GM19351 (cell line): ENCODE measurements around the gene SGPL1.

ENCODE experiments used
- ATAC-seq: cut with Tn5 transposase; IDR thresholded peaks from one replicate; pipeline ENCODE4 v1.9.1; 2021; ENCODE audit warnings: mild to moderate bottlenecking, moderate library complexity; ENCODE audit not compliant: unreplicated experiment

Gene SGPL1

GRCh38 chr10:70902661-70903261, 87.0 kb downstream of the SGPL1 start:
- ATAC-seq, result no peak

DNA sequence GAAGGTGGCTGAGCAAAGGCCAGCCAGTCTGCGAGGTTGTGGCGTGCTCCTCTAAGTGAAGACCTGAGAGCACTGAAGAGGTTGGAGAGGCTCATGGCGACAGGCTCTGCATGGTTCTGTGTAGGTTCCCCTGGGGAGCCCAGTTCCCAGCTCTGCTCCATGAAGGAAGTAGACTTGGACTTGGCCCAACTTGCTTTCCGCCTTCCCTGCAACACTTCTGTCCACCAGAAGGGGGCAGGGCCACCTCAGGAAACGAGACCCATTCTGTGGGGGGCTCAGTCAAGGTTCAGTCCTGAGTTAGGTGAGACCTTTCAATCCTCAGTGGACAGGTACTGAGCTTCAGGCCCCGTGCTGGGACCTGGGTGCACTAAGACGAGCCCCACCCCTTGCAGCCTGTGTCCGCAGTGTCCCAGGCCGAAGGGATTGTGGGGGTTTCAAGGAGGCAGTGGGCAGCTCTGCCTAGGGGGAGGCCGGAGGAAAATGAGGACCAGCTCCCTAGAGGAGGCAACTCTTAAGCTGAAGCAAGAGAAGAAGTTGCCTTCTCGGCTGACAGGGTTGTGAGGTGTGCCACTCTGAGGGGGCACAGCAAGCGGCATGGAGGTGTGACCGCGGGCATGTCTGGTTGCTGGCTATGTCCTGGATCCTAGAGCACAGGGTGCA, 87.6 kb downstream of the SGPL1 start:
- no peak for ATAC-seq

- no peak for ATAC-seq
Measured at GRCh38 chr10:70905071-70906021, 89.6 kb downstream of the SGPL1 start.

DNA sequence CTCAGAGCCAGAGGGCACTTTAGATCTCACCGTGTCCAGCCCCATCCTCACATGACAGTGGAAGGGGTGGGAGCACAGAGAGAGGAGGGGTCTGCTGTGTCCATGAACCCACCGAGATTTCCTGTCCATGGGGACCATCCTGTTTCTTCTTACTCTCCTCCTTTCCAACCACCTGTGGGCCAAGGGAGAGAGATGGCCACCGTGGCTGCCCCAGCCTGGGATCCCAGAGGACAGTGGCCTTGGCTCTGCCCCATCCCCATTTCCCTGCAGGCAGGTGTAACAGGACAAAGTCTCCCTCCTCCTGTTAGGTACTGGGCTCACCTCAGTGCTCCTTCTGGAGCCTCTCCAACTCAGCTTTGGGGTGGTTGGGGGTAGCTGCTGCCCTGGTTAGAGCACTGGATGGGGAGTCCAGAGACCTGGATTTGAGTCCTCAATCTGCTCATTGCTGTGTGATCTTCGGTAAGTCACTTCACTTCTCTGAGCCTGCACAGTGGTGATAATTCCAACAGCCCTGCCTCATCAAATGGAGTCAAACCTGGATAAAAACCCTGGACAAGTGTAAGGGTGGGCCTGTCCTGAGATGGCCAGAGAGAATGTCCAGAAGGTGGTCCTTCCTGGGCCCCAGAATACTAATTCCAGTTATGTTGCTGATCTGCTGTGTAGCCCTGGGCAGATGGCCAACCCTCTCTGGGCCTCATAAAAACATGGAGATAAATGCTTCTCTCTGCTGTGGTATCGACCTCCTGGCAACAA, 90.5 kb downstream of the SGPL1 start:
- ATAC-seq, result no peak

DNA sequence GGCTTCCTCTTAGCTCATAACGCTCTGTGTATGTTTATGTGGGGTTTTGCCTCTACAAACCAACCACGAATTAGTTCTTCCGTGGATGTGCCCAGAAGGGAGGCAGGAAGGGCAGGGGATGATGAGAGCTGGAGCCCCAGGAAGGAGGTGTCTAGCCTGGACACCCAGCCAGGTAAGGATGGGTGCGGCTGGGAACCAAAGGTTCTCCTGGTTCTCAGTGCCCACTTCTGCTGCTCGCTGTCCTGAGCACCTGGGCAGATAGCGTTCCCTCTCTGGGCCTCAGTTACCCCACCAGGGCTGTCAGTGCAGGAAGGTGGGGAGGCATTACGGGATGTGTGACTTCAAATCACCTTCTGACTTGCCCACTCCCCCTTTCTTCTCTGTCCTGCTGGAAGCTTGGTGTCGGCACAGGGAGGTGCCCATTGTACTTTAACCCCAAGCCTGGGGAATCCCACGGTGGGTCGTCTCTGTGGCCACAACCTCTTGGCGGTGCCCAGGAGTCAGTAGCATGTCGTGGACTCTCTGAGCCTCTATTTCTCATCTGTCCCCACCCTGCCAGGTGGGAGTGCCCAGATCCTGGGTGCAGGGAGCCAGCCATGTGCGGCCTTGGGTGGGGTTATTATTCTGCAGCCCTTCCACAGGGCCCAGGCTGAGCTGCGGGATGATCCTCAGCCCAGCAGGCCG, 91.3 kb downstream of the SGPL1 start:
- ATAC-seq, result no peak

GRCh38 chr10:70907637-70908405, 92.1 kb downstream of the SGPL1 start:
- ATAC-seq, result no peak

DNA sequence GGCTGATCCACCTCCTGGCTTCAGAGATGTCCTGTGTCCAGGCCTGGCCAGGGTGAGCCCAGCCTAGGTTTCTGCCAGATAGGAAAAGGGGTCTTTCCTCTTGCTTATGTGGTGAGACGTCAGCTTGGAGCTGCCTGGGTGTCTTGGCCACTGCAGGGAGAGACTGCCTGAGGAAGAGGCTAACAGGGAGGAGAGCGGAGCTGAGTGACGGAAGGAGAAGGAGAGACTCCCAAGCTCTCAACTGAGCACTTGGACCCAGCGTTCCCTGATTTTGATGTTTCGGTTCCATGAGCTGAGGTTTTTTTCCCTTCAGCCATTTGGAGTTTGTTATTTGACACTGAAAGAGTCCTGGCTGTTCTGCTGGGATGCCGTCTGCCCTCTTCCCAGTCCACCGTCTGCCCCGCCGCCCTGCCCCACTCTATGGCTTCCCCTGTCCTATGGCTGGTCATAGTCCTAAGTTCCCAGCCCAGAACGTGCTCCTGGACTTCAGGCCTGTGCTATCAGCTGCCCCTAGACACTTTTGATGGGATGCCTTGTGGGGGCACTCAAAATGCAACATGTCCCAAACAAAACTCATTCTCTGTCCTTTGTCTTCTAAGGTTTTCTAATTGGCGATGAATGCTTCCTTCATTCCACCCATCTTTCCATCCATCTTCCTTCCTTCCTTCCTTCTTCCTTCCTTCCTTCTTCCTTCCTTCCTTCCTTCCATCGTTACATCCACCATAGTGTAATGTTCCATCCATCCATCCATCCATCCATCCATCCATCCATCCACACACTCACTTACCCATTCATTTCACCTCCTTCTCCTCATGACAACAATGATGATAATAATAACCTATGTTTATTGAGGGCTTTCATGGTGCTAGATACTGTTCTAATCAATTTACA, 92.9 kb downstream of the SGPL1 start:
- ATAC-seq, result no peak

- no peak for ATAC-seq
Measured at GRCh38 chr10:70909326-70909935, 93.7 kb downstream of the SGPL1 start.

- ATAC-seq, result no peak
Measured at GRCh38 chr10:70910486-70911341, 95.0 kb downstream of the SGPL1 start.

DNA sequence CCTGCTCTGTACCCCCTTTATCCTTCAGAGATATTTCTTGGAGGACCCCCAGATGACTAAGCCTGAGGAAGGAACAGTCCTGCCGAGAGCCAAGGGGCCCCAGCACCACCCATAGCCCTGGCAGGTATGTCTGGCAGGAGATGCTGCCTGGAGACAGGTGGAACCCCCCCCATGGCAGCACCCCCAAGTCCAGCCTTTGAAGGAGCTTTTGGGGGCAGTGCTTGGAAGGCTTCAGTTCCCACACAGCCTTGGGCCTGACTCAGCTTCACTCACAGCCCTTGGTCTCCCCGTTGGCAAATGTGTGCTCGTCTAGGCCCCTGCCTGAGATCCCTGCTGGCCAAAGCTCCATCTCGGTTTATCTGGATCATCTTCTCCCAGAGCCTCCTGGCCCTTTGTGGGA, 95.6 kb downstream of the SGPL1 start:
- ATAC-seq, result no peak

DNA sequence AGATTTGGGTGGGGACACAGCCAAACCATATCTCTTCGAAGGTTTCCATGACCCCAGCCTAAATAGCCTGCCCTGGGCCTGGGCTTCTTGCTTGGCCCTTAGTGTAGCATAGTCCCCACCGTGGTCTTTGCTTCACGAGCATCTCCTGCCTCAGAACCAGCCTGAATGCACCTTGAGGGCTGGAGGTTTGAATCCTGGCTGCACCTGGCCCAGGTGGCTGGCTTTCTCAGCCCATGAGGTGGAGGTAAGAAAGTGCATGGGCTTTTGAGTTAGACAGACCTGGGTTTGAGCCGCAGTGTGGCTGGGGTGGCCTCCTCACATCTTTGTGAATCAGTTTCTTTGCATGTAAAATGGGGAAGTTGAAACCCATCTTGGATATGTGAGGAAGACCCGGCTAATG, 96.8 kb downstream of the SGPL1 start:
- ATAC-seq, result no peak

- ATAC-seq, result no peak
Measured at GRCh38 chr10:70913191-70913892, 97.6 kb downstream of the SGPL1 start.

- ATAC-seq, result no peak
Measured at GRCh38 chr10:70913893-70914240, 98.1 kb downstream of the SGPL1 start.

DNA sequence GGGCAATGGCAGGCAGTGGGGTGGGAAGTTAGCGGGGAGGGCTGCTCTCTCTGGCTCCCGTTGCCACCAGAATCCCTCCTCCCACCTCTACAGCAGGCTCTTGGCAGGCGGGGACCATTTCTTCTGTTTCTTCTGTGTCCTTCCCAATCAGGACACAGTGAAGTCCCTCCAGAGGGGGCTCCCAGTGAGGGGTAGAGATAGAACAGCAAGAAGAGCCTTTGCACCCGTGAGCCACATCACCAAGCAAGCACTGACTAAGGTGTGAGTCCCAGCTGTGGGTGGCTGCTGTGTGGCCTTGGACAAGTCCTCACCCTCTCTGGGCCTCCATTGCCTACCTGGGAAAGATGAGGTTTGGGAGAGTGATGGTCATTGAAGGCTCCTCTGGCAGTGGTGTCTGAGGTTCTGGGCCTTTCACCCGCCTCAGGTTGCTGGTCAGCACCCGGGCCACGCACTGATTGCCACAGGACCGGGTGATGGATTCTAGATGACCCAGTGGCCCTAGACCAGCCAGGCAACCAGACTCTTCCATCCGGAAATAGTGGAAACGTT, 98.6 kb downstream of the SGPL1 start:
- ATAC-seq, result no peak

GRCh38 chr10:70915206-70915605, 99.5 kb downstream of the SGPL1 start:
- ATAC-seq, result no peak

DNA sequence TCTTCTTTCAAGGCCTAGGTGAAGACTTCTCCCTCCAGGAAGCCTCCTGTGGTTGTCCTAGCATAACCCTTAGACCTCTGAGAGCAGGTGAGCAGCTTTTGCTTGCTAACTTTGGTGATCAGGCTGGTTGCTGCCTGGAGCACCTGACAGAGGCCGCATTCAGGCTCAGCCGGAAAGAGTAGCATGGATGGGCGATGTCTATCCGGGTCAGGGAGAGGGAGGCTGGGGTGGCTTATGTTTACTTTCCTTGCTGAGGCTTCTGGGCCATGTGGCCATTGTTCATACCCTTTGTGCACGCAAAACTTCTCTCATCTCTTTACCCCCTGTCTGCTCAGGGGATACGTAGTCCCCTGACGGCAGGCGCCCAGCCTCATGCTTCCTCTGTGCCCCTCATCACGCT, 100.1 kb downstream of the SGPL1 start:
- no peak for ATAC-seq

GRCh38 chr10:70916241-70916640, 100.5 kb downstream of the SGPL1 start:
- ATAC-seq, result no peak
